HepG2 (cell line): Measurements from ENCODE around the gene HSPA1L. TPM values are rescaled to one million over a fixed set of nuclear protein-coding genes. Genes with fewer than 3 reads are reported as not detected.

Experiments
- ARNT ChIP-seq: fragments of 450-650 bp; IDR thresholded peaks from 2 replicates; pipeline ENCODE4 v1.6.1; 2017
- FOXA3 ChIP-seq: IDR thresholded peaks from 2 replicates; pipeline ENCODE4 v1.6.1; 2016; ENCODE audit warnings: missing genetic modification reagents, missing compliant biosample characterization
- NCOA1 ChIP-seq: sonication (generic); formaldehyde crosslinking; IDR thresholded peaks from 2 replicates; pipeline ENCODE4 v1.9.0; 2021; ENCODE audit warnings: missing genetic modification reagents
- NR3C1 ChIP-seq: sonication (generic); formaldehyde crosslinking; IDR thresholded peaks from 2 replicates; pipeline ENCODE4 v1.4.0; 2020; ENCODE audit warnings: missing genetic modification reagents
- SP2 ChIP-seq: sonication (generic); formaldehyde crosslinking; IDR thresholded peaks from 2 replicates; pipeline ENCODE4 v1.5.1; 2020; ENCODE audit warnings: mild to moderate bottlenecking, missing genetic modification reagents
- SRY ChIP-seq: sonication (generic); formaldehyde crosslinking; IDR thresholded peaks from 2 replicates; pipeline ENCODE4 v1.8.0; 2022; ENCODE audit warnings: mild to moderate bottlenecking, missing genetic modification reagents
- ZNF337 ChIP-seq: sonication (generic); formaldehyde crosslinking; IDR thresholded peaks from 2 replicates; pipeline ENCODE4 v1.5.1; 2020; ENCODE audit warnings: missing genetic modification reagents, low read depth, mild to moderate bottlenecking, borderline replicate concordance
- ZNF431 ChIP-seq: sonication (generic); formaldehyde crosslinking; IDR thresholded peaks from 2 replicates; pipeline ENCODE4 v1.9.0; 2022; ENCODE audit warnings: missing genetic modification reagents, low read depth, mild to moderate bottlenecking, borderline replicate concordance
- ZSCAN20 ChIP-seq: sonication (generic); formaldehyde crosslinking; IDR thresholded peaks from 2 replicates; pipeline ENCODE4 v1.4.0; 2020; ENCODE audit warnings: missing genetic modification reagents, mild to moderate bottlenecking, borderline replicate concordance
- polyA plus RNA-seq, 8 experiments: library from polyadenylated mRNA; depleted of rRNA in 3 of 8; stranded (reverse) in 7 of 8; unstranded in 1 of 8; fragments of >200 nt; fragmentation: Illumina TruSeq in 4 of 8; extraction: Trizol in 4 of 8; gene quantifications; 2 replicates each; pipeline versions ENCODE4 v1.2.1 to v1.2.3, GENCODE V29; 2011 to 2016; ENCODE audit warnings: low read depth in 4 of 8, missing spikeins in 1 of 8, mixed read lengths in 1 of 8; ENCODE audit not compliant: insufficient read depth in 1 of 8
- total RNA-seq, 5 experiments: library from RNA; depleted of rRNA; stranded (reverse); fragments of >200 nt; fragmentation: Illumina TruSeq; extraction: Trizol; gene quantifications; 2 replicates each; pipeline ENCODE4 v1.2.3, GENCODE V29; 2016; ENCODE audit warnings: low read depth in 1 of 5
- TF ChIP-seq, protein P1 (sequence below): sonication (generic); formaldehyde crosslinking; IDR thresholded peaks from 2 replicates; pipeline ENCODE4 v1.4.0; 2020; ENCODE audit warnings: missing genetic modification reagents, borderline replicate concordance
- TF ChIP-seq, protein P2 (sequence below): sonication (generic); formaldehyde crosslinking; IDR thresholded peaks from 2 replicates; pipeline ENCODE4 v1.8.1; 2023; ENCODE audit warnings: mild to moderate bottlenecking, missing genetic modification reagents
- TF ChIP-seq, protein P3 (sequence below): sonication (generic); formaldehyde crosslinking; IDR thresholded peaks from 2 replicates; pipeline ENCODE4 v1.5.1; 2020; ENCODE audit warnings: mild to moderate bottlenecking, missing genetic modification reagents, borderline replicate concordance
- TF ChIP-seq, protein P4 (sequence below): IDR thresholded peaks from 2 replicates; pipeline ENCODE4 v1.6.1; 2016

The HSPA1L gene
- total and polyA plus RNA-seq, 2 of the 13 experiments (the other 11 are each of a cell fraction or from before 2014, with no cell fraction given): 0.55 to 1.0 TPM

DNA sequence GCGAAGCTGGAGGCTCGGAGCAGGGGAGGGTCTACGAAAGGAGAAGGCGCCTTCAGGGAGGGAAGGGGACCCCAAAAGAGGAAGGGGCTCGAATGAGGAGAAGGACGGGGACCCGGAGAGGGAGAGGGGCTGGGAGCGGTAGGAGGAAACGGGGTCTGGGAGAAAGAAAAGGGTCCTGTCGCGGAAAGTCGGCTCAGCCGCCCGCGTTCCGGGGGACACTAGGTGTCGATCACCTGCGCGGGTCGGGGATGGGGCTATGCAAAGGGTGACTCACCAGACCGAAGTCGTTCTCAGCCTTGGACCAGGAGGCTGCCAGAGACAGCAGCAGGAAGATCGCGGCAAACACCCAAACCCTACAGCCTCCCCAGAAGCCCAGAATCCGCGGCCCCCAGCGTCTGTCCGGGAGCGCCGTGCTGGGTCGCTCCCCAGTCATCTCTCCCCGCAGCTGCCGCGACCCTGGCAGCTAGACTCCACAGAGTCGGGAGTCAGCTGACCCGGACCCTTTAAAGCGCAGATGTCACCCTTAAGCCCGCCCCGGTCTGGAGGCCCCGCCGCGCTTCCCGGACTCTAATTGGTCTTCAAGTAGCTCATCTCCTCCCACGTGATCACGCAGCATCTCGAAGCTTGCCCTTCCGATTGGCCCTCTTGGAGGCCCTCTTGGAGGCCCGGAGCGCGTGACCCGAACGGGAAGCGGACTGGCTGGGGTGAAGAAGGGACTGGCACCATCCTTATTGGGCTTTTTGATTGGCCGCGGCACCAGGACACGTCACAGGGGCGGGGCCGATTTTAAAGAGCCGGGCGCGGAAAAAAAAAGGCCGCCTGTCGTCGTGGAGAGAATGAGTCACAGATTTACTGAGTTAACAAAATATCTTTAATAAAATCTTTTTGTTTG, 47.5 kb upstream of the HSPA1L start, which contains the start of gene NEU1 (continued):
- TF ChIP-seq, protein P1, sequence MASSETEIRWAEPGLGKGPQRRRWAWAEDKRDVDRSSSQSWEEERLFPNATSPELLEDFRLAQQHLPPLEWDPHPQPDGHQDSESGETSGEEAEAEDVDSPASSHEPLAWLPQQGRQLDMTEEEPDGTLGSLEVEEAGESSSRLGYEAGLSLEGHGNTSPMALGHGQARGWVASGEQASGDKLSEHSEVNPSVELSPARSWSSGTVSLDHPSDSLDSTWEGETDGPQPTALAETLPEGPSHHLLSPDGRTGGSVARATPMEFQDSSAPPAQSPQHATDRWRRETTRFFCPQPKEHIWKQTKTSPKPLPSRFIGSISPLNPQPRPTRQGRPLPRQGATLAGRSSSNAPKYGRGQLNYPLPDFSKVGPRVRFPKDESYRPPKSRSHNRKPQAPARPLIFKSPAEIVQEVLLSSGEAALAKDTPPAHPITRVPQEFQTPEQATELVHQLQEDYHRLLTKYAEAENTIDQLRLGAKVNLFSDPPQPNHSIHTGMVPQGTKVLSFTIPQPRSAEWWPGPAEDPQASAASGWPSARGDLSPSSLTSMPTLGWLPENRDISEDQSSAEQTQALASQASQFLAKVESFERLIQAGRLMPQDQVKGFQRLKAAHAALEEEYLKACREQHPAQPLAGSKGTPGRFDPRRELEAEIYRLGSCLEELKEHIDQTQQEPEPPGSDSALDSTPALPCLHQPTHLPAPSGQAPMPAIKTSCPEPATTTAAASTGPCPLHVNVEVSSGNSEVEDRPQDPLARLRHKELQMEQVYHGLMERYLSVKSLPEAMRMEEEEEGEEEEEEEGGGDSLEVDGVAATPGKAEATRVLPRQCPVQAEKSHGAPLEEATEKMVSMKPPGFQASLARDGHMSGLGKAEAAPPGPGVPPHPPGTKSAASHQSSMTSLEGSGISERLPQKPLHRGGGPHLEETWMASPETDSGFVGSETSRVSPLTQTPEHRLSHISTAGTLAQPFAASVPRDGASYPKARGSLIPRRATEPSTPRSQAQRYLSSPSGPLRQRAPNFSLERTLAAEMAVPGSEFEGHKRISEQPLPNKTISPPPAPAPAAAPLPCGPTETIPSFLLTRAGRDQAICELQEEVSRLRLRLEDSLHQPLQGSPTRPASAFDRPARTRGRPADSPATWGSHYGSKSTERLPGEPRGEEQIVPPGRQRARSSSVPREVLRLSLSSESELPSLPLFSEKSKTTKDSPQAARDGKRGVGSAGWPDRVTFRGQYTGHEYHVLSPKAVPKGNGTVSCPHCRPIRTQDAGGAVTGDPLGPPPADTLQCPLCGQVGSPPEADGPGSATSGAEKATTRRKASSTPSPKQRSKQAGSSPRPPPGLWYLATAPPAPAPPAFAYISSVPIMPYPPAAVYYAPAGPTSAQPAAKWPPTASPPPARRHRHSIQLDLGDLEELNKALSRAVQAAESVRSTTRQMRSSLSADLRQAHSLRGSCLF: peak; percentile 82; the same call in 1 of the 2 replicates
- peak; percentile 95 for TF ChIP-seq SRY (CRISPR knock-in tag)
- TF ChIP-seq SP2 (CRISPR knock-in tag): peak; percentile 92
- TF ChIP-seq, protein P2, sequence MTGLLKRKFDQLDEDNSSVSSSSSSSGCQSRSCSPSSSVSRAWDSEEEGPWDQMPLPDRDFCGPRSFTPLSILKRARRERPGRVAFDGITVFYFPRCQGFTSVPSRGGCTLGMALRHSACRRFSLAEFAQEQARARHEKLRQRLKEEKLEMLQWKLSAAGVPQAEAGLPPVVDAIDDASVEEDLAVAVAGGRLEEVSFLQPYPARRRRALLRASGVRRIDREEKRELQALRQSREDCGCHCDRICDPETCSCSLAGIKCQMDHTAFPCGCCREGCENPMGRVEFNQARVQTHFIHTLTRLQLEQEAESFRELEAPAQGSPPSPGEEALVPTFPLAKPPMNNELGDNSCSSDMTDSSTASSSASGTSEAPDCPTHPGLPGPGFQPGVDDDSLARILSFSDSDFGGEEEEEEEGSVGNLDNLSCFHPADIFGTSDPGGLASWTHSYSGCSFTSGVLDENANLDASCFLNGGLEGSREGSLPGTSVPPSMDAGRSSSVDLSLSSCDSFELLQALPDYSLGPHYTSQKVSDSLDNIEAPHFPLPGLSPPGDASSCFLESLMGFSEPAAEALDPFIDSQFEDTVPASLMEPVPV (CRISPR knock-in tag): no peak; the same call in 1 of the 2 replicates
- peak; percentile 89; the same call in 1 of the 2 replicates for TF ChIP-seq NCOA1
- no peak for TF ChIP-seq ARNT
- peak; percentile 72; the same call in 1 of the 2 replicates for TF ChIP-seq ZSCAN20
- TF ChIP-seq, protein P3, sequence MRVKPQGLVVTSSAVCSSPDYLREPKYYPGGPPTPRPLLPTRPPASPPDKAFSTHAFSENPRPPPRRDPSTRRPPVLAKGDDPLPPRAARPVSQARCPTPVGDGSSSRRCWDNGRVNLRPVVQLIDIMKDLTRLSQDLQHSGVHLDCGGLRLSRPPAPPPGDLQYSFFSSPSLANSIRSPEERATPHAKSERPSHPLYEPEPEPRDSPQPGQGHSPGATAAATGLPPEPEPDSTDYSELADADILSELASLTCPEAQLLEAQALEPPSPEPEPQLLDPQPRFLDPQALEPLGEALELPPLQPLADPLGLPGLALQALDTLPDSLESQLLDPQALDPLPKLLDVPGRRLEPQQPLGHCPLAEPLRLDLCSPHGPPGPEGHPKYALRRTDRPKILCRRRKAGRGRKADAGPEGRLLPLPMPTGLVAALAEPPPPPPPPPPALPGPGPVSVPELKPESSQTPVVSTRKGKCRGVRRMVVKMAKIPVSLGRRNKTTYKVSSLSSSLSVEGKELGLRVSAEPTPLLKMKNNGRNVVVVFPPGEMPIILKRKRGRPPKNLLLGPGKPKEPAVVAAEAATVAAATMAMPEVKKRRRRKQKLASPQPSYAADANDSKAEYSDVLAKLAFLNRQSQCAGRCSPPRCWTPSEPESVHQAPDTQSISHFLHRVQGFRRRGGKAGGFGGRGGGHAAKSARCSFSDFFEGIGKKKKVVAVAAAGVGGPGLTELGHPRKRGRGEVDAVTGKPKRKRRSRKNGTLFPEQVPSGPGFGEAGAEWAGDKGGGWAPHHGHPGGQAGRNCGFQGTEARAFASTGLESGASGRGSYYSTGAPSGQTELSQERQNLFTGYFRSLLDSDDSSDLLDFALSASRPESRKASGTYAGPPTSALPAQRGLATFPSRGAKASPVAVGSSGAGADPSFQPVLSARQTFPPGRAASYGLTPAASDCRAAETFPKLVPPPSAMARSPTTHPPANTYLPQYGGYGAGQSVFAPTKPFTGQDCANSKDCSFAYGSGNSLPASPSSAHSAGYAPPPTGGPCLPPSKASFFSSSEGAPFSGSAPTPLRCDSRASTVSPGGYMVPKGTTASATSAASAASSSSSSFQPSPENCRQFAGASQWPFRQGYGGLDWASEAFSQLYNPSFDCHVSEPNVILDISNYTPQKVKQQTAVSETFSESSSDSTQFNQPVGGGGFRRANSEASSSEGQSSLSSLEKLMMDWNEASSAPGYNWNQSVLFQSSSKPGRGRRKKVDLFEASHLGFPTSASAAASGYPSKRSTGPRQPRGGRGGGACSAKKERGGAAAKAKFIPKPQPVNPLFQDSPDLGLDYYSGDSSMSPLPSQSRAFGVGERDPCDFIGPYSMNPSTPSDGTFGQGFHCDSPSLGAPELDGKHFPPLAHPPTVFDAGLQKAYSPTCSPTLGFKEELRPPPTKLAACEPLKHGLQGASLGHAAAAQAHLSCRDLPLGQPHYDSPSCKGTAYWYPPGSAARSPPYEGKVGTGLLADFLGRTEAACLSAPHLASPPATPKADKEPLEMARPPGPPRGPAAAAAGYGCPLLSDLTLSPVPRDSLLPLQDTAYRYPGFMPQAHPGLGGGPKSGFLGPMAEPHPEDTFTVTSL (CRISPR knock-in tag): peak; percentile 76; the same call in 1 of the 2 replicates
- TF ChIP-seq ZNF431 (CRISPR knock-in tag): peak; percentile 88
- TF ChIP-seq ZNF337 (CRISPR knock-in tag): no peak
- TF ChIP-seq, protein P4, sequence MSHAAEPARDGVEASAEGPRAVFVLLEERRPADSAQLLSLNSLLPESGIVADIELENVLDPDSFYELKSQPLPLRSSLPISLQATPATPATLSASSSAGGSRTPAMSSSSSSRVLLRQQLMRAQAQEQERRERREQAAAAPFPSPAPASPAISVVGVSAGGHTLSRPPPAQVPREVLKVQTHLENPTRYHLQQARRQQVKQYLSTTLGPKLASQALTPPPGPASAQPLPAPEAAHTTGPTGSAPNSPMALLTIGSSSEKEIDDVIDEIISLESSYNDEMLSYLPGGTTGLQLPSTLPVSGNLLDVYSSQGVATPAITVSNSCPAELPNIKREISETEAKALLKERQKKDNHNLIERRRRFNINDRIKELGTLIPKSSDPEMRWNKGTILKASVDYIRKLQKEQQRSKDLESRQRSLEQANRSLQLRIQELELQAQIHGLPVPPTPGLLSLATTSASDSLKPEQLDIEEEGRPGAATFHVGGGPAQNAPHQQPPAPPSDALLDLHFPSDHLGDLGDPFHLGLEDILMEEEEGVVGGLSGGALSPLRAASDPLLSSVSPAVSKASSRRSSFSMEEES (CRISPR knock-in tag): peak; percentile 100
- no peak for TF ChIP-seq NR3C1
- no peak; the same call in 1 of the 2 replicates for TF ChIP-seq FOXA3 (CRISPR knock-in tag)
